GM12801 (cell line): Measurements from ENCODE around the gene RAB11FIP3.

Source experiments
- TF ChIP-seq, protein P1 (sequence below): IDR thresholded peaks from one replicate; pipeline ENCODE4 v1.5.1; 2011; ENCODE audit warnings: control low read depth; ENCODE audit not compliant: insufficient read length; ENCODE audit errors: extremely low read depth

RAB11FIP3 gene

DNA sequence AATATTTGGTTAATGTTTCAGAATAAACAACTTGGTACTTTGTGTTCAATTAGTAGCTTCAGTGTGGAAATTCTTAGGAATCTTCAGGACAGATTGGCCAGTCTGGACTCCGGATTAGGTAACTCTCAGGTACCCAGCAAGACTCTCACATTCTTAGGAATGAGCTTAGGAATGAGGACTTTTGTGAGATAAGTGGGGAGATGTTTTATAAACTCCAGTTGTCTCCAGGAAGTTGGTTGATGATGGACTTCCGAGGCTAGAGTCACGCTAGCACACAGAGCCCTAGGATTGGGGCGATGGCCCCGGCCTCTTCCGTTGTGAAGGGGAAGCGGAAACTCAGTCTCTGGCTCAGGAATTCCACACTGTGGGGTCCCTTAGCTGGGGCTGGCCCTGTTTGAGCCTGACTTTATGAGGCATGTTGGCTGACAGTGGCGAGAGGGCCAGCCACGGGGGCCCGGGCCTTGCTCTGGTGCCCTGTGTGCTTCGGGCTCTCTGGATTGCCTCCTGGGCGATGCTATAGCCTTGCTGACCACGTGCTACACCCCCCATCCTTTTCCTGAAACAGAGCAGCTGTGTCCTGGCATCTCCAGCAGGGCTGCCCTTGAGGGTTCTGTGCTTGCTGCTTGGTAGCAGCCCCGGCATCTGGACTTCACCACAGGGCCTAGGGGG lies 32.4 kb downstream of the RAB11FIP3 start:
- TF ChIP-seq, protein P1, sequence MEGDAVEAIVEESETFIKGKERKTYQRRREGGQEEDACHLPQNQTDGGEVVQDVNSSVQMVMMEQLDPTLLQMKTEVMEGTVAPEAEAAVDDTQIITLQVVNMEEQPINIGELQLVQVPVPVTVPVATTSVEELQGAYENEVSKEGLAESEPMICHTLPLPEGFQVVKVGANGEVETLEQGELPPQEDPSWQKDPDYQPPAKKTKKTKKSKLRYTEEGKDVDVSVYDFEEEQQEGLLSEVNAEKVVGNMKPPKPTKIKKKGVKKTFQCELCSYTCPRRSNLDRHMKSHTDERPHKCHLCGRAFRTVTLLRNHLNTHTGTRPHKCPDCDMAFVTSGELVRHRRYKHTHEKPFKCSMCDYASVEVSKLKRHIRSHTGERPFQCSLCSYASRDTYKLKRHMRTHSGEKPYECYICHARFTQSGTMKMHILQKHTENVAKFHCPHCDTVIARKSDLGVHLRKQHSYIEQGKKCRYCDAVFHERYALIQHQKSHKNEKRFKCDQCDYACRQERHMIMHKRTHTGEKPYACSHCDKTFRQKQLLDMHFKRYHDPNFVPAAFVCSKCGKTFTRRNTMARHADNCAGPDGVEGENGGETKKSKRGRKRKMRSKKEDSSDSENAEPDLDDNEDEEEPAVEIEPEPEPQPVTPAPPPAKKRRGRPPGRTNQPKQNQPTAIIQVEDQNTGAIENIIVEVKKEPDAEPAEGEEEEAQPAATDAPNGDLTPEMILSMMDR = no peak

DNA sequence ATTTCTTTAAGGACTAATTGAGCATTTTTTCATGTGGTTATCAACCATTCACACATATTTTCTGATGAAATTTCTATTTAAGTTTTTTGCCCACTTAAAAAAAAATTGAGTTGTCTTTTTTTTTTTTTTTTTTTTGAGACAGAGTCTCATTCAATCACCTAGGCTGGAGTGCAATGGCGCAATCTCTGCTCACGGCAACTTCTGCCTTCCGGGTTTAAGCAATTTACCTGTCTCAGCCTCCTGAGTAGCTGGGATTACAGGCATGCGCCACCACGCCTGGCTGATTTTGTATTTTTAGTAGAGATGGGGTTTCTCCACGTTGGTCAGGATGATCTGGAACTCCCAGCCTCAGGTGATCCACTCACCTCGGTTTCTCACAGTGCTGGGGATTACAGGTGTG lies 34.3 kb downstream of the RAB11FIP3 start:
- TF ChIP-seq, protein P1 = no peak

DNA sequence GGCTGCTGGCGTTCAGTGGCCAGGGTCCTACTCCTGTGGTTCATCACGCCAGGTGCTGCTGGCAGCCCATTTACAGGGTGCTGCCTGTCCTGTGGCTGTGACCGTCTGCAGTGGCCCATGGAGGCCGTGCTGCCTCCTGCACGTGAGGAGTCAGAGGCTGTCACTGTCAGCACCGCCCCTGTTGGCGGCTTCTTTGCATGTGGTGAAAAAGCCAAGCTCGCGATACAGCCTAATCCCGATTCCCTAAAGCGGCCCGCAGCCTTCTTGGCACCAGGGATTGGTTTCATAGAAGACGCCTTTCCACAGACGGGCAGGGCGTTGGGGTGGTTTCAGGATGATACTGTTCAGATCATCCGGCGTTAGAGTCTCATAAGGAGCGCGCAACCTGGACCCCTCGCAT lies 35.3 kb downstream of the RAB11FIP3 start:
- TF ChIP-seq, protein P1 = no peak

DNA sequence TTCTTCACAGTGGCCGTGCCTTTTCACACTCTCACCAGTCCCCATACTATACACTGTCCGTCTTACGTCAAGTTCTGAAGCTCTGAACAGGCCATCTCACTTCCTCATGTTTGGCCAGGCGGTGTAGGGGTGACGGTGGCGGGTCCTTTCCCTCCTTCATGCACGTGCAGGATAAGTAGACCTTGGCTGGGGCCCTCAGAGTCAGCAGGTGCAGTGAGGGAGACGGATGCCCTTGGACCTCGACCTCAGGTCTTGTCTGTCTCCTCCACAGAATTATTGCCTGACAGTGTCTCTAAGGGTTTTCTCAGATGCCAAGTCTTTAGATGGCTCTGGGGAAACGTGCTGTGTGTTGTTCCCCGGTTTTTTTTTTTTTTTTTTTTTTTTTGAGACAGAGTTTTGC lies 37.6 kb downstream of the RAB11FIP3 start:
- TF ChIP-seq, protein P1 = no peak

DNA sequence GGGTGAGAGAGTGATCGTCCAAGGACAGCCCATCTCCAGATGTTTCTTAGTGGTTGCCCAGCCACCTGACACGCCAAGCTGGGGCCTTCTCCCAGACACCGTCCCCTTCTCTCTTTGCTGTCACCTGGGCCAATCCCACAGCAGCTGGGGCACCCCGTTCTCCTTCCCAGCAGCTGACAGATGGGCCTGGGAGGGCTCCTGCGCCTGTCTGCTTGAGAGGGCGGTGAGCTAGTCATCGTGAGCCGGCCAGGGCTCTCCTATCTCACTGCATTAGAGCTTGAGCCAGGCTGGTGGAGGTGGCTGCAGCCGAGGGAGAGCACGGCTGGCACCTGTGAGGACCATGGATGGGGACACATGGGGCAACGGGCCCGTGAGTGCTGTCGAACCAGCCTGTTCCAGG lies 41.2 kb downstream of the RAB11FIP3 start:
- TF ChIP-seq, protein P1 = no peak

DNA sequence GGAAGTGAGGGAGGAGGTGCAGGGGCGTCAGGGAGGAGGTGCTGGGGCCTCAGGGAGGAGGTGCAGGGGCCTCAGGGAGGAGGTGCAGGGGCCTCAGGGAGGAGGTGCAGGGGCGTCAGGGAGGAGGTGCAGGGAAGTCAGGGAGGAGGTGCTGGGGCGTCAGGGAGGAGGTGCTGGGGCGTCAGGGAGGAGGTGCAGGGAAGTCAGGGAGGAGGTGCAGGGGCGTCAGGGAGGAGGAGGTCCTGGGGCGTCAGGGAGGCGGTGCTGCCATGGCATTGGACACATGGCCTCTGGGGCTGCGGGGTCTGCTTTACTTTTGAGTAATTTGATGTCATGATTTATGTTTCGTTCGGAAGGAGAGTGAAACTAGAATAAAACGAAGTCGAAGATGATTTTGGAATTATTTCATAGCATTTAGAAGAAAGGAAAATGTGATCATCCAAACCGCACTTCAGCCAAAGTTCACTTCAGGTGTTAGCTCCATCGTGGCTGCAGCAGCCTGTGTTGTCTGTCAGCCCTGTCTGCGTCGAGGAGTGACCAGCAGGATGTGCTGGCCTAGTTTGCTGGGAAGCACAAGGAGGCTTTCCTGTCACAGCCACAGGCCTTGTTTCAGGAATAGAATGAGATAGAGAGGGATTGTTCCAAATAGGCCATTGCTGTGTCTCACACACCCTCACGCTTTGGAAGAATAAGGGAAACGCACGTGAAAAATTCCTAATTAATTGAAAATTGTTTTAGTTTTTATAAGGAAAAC lies 42.8 kb downstream of the RAB11FIP3 start:
- TF ChIP-seq, protein P1 = no peak

DNA sequence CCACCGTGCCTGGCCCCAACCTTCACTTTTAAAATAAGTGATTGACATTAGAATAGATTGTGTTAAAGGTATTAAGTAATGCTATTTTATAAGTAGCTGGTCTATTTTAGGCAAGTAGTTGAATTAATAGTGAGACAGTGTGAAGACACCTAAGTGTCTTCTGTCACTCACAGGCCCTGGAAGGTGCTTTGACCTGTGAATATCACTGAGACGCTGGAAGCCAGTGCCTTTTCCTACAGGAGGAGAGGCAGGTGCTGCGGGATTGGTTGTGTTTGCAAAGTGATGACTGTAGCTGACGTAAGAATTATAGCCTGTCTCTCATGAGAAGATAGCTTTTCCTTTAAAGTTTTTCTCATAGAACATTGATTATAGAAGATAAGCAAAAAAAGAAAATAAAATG lies 45.0 kb downstream of the RAB11FIP3 start:
- TF ChIP-seq, protein P1 = no peak
